Stimulated activated CD4-positive, alpha-beta T cell treated with anti-CD3 and anti-CD28 coated beads, Interleukin-2, amount 100 ng/mL, for 24 hours (primary cell): Measurements from ENCODE around the gene NOL8.

ENCODE experiments used
- DNase-seq, 2 donors: peaks; one replicate each; pipeline ENCODE4 v3.0.0-alpha.2; 2020

Gene NOL8

GRCh38 chr9:92263131-92263530 lies 62.0 kb downstream of the NOL8 start:
- no peak for DNase-seq

- DNase-seq = no peak
Measured at GRCh38 chr9:92257327-92257726, 67.8 kb downstream of the NOL8 start.

DNA sequence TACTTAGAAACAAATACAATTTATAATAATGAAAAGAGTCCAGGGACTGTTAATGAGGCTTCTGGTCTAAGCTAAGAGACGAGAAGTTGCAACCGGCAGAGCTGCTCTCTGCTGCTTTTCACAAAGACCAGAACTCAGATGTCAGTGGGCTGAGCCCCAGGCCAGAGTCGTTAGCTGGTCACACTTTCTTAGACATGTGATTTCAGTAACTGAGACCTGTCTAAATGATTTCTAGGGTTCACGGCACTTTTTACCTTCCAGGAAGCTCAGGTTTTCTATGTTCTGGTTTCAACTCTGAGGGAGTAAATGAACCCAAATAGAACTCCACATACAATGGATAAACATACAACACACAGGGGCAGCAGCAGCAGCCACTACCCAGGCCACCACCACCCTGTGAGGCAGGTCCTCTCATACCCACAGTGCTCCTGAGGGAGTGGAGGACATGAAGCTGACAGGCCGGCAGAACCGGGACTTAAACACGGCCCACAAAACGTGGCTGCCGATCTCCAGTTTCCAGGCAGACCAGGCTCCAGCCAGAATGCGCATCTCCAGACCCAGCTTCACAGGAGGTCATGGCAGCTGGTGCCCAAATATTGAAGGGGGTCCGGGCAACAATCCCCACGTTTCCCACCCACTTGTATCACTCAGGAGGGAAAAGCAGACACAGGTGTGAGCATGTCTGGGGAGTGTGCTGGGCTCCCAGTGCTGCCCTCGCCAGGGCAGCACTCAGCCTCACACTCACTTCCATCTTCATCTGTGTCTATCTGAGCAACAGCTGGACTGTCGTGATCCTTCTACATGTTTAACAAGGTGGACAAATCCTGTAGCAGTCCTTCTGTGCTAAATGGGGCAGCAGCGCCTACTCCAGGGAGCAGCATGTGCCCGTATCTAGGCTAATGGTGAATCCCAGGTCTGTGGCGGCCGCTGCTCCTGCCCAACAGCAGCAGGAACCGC lies 70.5 kb downstream of the NOL8 start:
- DNase-seq = no peak

DNA sequence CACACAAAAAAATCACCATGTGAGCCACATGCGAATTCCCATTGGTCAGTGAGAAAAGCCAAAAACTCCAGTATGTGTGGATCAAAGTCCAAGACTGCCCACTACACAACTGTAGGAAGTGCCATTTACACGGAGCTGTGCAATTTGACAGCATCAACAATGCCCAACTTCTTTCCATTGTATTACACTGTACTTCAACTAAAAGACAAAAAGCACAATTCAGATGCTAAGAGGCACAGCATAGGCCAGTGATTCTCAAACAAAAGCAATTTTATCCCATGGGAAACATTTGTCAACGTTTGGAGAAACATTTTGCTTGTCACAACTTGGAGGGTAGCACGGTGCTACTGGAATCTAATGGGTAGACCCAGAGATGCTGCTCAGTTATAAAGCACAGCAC lies 71.5 kb downstream of the NOL8 start:
- no peak for DNase-seq

DNA sequence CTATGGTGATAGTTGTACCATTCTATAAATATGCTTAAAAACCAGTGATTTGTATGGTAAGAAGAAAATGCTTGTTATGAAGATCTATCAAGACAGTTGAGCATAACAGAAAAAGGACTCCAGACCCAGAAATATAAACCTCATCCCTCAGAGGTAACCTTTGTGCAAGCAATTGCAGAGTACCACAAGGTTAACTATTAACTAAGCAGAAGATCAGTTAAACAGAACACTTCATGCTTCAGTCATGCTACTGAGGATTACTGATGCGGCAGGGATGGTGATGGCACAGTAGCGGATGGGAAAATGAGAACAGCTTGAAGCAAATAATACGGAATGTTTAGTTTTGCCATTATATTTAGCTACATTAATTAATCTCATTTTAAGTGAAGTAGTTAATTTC lies 77.2 kb downstream of the NOL8 start:
- DNase-seq = no peak
